Stomach (tissue), 9 donors: ENCODE measurements around the gene RHBDL1. TPM values are rescaled to one million over a fixed set of nuclear protein-coding genes. Genes with fewer than 3 reads are reported as not detected.
A peak's percentile ranks its signal among the peaks of the same experiment; 100 is the strongest.

Source experiments
- DNase-seq, 2 donors: peaks; one replicate each; pipeline versions ENCODE4 v3.0.0 to v3.0.0-alpha.2; 2013 to 2019
- H3K27ac ChIP-seq, 5 donors: fragments of 200-600 bp in 4 of 5; sonication (generic) in 4 of 5; one replicate each; pipeline ENCODE4 v1.5.1; 2013 to 2019; ENCODE audit warnings: mild to moderate bottlenecking in 1 of 5, moderate library complexity in 1 of 5
- H3K27me3 ChIP-seq, 3 donors: fragments of 200-600 bp; sonication (generic); one replicate each; pipeline ENCODE4 v1.5.1; 2017 to 2019; ENCODE audit warnings: mixed run types in 1 of 3
- H3K36me3 ChIP-seq, 4 donors: fragments of 200-600 bp; sonication (generic); 1 replicate in 3 of 4; 2 replicates in 1 of 4; pipeline ENCODE4 v1.5.1; 2016 to 2019
- H3K4me1 ChIP-seq, 4 donors: fragments of 200-600 bp; sonication (generic); one replicate each; pipeline ENCODE4 v1.5.1; 2016 to 2019
- H3K4me3 ChIP-seq, 4 donors: fragments of 200-600 bp; sonication (generic) in 3 of 4; one replicate each; pipeline ENCODE4 v1.5.1; 2016 to 2019; ENCODE audit warnings: mild to moderate bottlenecking in 1 of 4
- H3K9me3 ChIP-seq, 4 donors: fragments of 200-600 bp; sonication (generic); one replicate each; pipeline ENCODE4 v1.5.1; 2016 to 2019
- EP300 ChIP-seq: sonication (generic); formaldehyde crosslinking; IDR thresholded peaks from one replicate; pipeline ENCODE4 v1.6.1; 2017; ENCODE audit warnings: antibody characterized with exemption
- POLR2A ChIP-seq, 4 donors: fragments of 450-650 bp; IDR thresholded peaks; one replicate each; pipeline ENCODE4 v1.6.1; 2016; ENCODE audit warnings: antibody characterized with exemption in 4 of 4, control low read depth in 2 of 4, mild to moderate bottlenecking in 1 of 4, moderate library complexity in 1 of 4
- POLR2AphosphoS5 ChIP-seq, 3 donors: sonication (generic); formaldehyde crosslinking; IDR thresholded peaks; one replicate each; pipeline ENCODE4 v1.6.1; 2016; ENCODE audit warnings: antibody characterized with exemption in 3 of 3
- WGBS, 5 donors: extraction: QIAGEN DNeasy Blood & Tissue Kit in 3 of 5; methylation state at CpG; one replicate each; pipeline versions ENCODE4 v1.1.5 to v1.1.7; 2013 to 2018; 5-methylcytosine and 5-hydroxymethylcytosine counted together
- intact Hi-C: fragments of 100-400 bp; cut with DNase I; formaldehyde crosslinking; loops from one replicate; pipeline ENCODE4 v1.15.1; 2023; ENCODE audit warnings: low total_unique reads
- polyA plus RNA-seq, 3 donors: library from polyadenylated mRNA; stranded (reverse); fragments of 200-250 nt; gene quantifications; one replicate each; pipeline ENCODE4 v1.2.3, GENCODE V29; 2013
- total RNA-seq, 5 donors: library from RNA; depleted of rRNA; stranded (reverse); fragments of >200 nt; gene quantifications; one replicate each; pipeline versions ENCODE4 v1.1.0 to v1.2.3, GENCODE V29; 2014 to 2016
- TF ChIP-seq, protein P1 (sequence below), 7 experiments: fragments of 450-650 bp in 4 of 7; fragments of 200-600 bp in 3 of 7; sonication (generic) in 3 of 7; IDR thresholded peaks; one replicate each; pipeline ENCODE4 v1.5.1; 2016 to 2019; ENCODE audit warnings: antibody characterized with exemption in 7 of 7, control low read depth in 2 of 7, mild to moderate bottlenecking in 1 of 7
- donor health status: healthy with polysubstance abuse.
- donor health status: Bipolar disorder and iron deficiency.
- donor health status: healthy.

Gene RHBDL1
- total and polyA plus RNA-seq, 8 donors: 1.3 to 48.7 (median 3.3) TPM; not detected in 3

DNA sequence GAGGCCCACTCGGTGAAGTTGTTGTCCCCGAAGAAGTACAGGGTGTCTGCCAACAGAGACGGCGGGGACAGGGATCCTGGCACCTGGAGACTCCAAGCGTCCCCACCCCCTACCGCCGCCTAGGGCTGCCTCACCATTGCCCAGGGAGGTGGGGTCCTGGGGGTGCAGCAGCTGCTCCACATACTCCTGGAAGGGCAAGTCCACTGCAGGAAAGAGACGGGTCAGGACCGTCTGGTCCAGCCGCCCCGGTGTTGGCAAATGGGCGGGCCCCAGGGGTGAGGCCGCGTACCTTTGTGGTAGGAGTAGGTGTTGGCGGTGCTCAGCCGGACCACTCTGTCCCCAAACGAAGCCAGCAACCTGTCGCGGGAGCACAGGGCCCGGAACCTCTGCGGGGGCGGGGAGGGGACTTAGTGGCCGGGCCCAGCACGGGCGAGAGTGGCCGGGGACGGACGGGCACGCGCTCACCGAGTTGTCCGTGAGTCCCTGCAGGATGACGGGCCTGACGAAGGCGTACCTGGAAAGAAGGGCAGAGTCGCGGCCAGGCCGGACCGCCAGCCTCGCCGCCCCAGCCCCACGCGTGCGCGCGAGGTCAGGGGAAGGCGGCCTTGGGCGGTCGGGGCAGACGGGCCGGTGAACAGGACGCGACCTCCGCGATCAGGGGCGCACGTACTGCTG, 8.1 kb downstream of the RHBDL1 start:
- H3K36me3 ChIP-seq: peaks cover 32 to 52% (median 41%) of the 10 kb centered on the region in 4 donors
- peaks cover 43 to 83% (median 72%) of the 10 kb centered on the region in 4 donors for H3K4me1 ChIP-seq
- no peaks in the 10 kb centered on the region for H3K27me3 ChIP-seq
- 6 to 17% (median 11%) methylated on average over 23 to 57 of the region's 57 CpGs for WGBS, 5 donors
- no peaks in the 10 kb centered on the region for H3K9me3 ChIP-seq
- H3K4me3 ChIP-seq: peak overlapping the region; percentile 62 to 88 (median 78)
- TF ChIP-seq POLR2AphosphoS5 (IDR thresholded peaks at IDR 0.05) (peak in 1 of 3 donors; percentile 15), EP300 (no peak), POLR2A (IDR thresholded peaks at IDR 0.05) (no peak)
- H3K27ac ChIP-seq: peak overlapping the region; percentile 68 to 90 (median 78)
- intact Hi-C loops: no loop called here
- DNase-seq: no peak

GRCh38 chr16:684071-684794, 8.8 kb downstream of the RHBDL1 start, which contains the start of gene JMJD8:
Gene JMJD8, minus strand, starts transcription at chr16:684334. Its CDS starts 15 bp downstream, at chr16:684319.
- Histone ChIP-seq H3K36me3 (peaks cover 32 to 52% (median 41%) of the 10 kb centered on the region in 4 donors), H3K9me3 (no peaks in the 10 kb centered on the region), H3K4me1 (peaks cover 50 to 83% (median 73%) of the 10 kb centered on the region in 4 donors), H3K27ac (peak within 1 kb of the TSS; percentile 77 to 90 (median 87)), H3K27me3 (no peaks in the 10 kb centered on the region), H3K4me3 (peak within 1 kb of the TSS; percentile 62 to 88 (median 78))
- DNase-seq: peak; percentile 98 to 99
- no peak for TF ChIP-seq POLR2A (IDR thresholded peaks at IDR 0.05)
- TF ChIP-seq POLR2AphosphoS5 (IDR thresholded peaks at IDR 0.05): peak; percentile 71 to 97 (median 73)
- WGBS, 5 donors: 1 to 3% (median 2%) methylated on average over 37 to 91 of the region's 91 CpGs; no CpG with 5 or more reads in 1 of the 5 donors
- intact Hi-C loops: no loop called here

GRCh38 chr16:684961-685696, 9.7 kb downstream of the RHBDL1 start:
- no peak for DNase-seq
- peak overlapping the region in 4 of 5 donors; percentile 77 to 90 (median 82) for H3K27ac ChIP-seq
- no peak for TF ChIP-seq POLR2AphosphoS5 (IDR thresholded peaks at IDR 0.05)
- TF ChIP-seq, protein P1, sequence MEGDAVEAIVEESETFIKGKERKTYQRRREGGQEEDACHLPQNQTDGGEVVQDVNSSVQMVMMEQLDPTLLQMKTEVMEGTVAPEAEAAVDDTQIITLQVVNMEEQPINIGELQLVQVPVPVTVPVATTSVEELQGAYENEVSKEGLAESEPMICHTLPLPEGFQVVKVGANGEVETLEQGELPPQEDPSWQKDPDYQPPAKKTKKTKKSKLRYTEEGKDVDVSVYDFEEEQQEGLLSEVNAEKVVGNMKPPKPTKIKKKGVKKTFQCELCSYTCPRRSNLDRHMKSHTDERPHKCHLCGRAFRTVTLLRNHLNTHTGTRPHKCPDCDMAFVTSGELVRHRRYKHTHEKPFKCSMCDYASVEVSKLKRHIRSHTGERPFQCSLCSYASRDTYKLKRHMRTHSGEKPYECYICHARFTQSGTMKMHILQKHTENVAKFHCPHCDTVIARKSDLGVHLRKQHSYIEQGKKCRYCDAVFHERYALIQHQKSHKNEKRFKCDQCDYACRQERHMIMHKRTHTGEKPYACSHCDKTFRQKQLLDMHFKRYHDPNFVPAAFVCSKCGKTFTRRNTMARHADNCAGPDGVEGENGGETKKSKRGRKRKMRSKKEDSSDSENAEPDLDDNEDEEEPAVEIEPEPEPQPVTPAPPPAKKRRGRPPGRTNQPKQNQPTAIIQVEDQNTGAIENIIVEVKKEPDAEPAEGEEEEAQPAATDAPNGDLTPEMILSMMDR (IDR thresholded peaks at IDR 0.05): no peak
- no peak for TF ChIP-seq EP300
- no peak for TF ChIP-seq POLR2A (IDR thresholded peaks at IDR 0.05)
- H3K4me1 ChIP-seq: peaks cover 56 to 85% (median 77%) of the 10 kb centered on the region in 4 donors
- WGBS, 5 donors: 92 to 96% (median 93%) methylated on average over 38 to 61 of the region's 61 CpGs
- peaks cover 32 to 52% (median 41%) of the 10 kb centered on the region in 4 donors for H3K36me3 ChIP-seq
- H3K27me3 ChIP-seq: no peaks in the 10 kb centered on the region
- peak overlapping the region; percentile 62 to 88 (median 78) for H3K4me3 ChIP-seq
- no peaks in the 10 kb centered on the region for H3K9me3 ChIP-seq
- intact Hi-C loops: no loop called here

- Histone ChIP-seq H3K9me3 (no peaks in the 10 kb centered on the region), H3K4me1 (peaks cover 60 to 87% (median 80%) of the 10 kb centered on the region in 4 donors), H3K36me3 (peaks cover 32 to 52% (median 41%) of the 10 kb centered on the region in 4 donors), H3K4me3 (no peak overlapping the region), H3K27ac (no peak overlapping the region), H3K27me3 (no peaks in the 10 kb centered on the region)
- intact Hi-C loops: no loop called here
- peak; percentile 59 to 76 for DNase-seq
- TF ChIP-seq POLR2A (IDR thresholded peaks at IDR 0.05) (no peak), POLR2AphosphoS5 (IDR thresholded peaks at IDR 0.05) (peak in 1 of 3 donors; percentile 18)
- TF ChIP-seq, protein P1 (IDR thresholded peaks at IDR 0.05): peak in 4 of 7 experiments; percentile 19 to 47 (median 32)
- 54 to 90% (median 58%) methylated on average over 2 to 10 of the region's 10 CpGs for WGBS, 5 donors
These were observed 10.5 kb downstream of the RHBDL1 start for GRCh38 chr16:685967-686366.
